Peyer's patch (tissue), 4 donors: ENCODE measurements around the gene OR4M1. TPM values are rescaled to one million over a fixed set of nuclear protein-coding genes. Genes with fewer than 3 reads are reported as not detected.
"Not testable (repeated sequence)": the region's sequence is repeated elsewhere in the genome, so short reads cannot be mapped to it uniquely, and the experiment has no call there.

ENCODE experiments used
- DNase-seq, 3 donors: peaks; one replicate each; pipeline ENCODE4 v3.0.0-alpha.2; 2017 to 2019
- H3K27ac ChIP-seq, 4 donors: fragments of 200-600 bp; sonication (generic); one replicate each; pipeline ENCODE4 v1.5.1; 2016 to 2019
- H3K27me3 ChIP-seq, 2 donors: fragments of 200-600 bp; sonication (generic); one replicate each; pipeline ENCODE4 v1.5.1; 2019
- H3K36me3 ChIP-seq, 3 donors: fragments of 200-600 bp; sonication (generic); one replicate each; pipeline ENCODE4 v1.5.1; 2016 to 2019
- H3K4me1 ChIP-seq, 4 donors: fragments of 200-600 bp; sonication (generic); one replicate each; pipeline ENCODE4 v1.5.1; 2016 to 2019
- H3K4me3 ChIP-seq, 4 donors: fragments of 200-600 bp; sonication (generic); 1 replicate in 3 of 4; 2 replicates in 1 of 4; pipeline ENCODE4 v1.5.1; 2016 to 2019; ENCODE audit warnings: mild to moderate bottlenecking in 1 of 4
- H3K9me3 ChIP-seq, 4 donors: fragments of 200-600 bp; sonication (generic); one replicate each; pipeline ENCODE4 v1.5.1; 2016 to 2019; ENCODE audit warnings: mild to moderate bottlenecking in 1 of 4
- POLR2A ChIP-seq, 2 donors: fragments of 450-650 bp; IDR thresholded peaks; one replicate each; pipeline ENCODE4 v1.5.1; 2017; ENCODE audit warnings: antibody characterized with exemption in 2 of 2, mild to moderate bottlenecking in 2 of 2, moderate library complexity in 2 of 2
- total RNA-seq, 4 donors: library from RNA; depleted of rRNA; stranded (reverse); fragments of >200 nt; gene quantifications; one replicate each; pipeline ENCODE4 v1.1.0, GENCODE V29; 2016
- TF ChIP-seq, protein P1 (sequence below), 6 experiments: fragments of 450-650 bp in 4 of 6; fragments of 200-600 bp in 2 of 6; sonication (generic) in 1 of 6; IDR thresholded peaks; one replicate each; pipeline ENCODE4 v1.5.1; 2017 to 2019; ENCODE audit warnings: antibody characterized with exemption in 6 of 6, mild to moderate bottlenecking in 3 of 6, moderate library complexity in 1 of 6

OR4M1 gene
- total RNA-seq: not detected

- DNase-seq, H3K4me3 ChIP-seq, H3K27ac ChIP-seq, H3K9me3 ChIP-seq, H3K4me1 ChIP-seq, H3K27me3 ChIP-seq, H3K36me3 ChIP-seq: not testable (repeated sequence)
Observed at GRCh38 chr14:19773204-19773603, at the start of gene OR4M1. TSS of gene OR4M1 (plus strand) at chr14:19773504. CDS start at chr14:19780323, 6,819 bp downstream.

DNA sequence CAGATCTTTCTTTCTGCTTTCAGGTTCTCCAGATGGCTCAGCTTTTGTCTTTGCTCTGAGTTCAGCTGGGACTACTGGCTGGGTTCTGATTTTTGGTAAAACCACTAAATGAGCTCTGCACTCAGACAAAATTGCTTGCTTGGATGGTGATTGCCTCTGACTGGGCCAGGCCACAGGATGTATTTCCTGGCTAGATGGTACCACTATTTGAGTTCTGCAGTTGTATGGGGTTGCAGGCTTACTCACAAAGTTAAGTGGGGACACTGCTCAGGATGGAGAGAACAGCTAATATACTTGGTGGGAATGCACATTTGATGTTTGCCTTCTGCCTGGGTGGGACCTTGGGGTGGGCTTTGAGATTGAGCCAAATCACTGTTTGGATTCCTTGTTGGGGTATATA lies 43.9 kb upstream of the OR4M1 start:
- H3K27me3 ChIP-seq: no peaks in the 10 kb centered on the region
- H3K27ac ChIP-seq: no peak overlapping the region
- TF ChIP-seq, protein P1, sequence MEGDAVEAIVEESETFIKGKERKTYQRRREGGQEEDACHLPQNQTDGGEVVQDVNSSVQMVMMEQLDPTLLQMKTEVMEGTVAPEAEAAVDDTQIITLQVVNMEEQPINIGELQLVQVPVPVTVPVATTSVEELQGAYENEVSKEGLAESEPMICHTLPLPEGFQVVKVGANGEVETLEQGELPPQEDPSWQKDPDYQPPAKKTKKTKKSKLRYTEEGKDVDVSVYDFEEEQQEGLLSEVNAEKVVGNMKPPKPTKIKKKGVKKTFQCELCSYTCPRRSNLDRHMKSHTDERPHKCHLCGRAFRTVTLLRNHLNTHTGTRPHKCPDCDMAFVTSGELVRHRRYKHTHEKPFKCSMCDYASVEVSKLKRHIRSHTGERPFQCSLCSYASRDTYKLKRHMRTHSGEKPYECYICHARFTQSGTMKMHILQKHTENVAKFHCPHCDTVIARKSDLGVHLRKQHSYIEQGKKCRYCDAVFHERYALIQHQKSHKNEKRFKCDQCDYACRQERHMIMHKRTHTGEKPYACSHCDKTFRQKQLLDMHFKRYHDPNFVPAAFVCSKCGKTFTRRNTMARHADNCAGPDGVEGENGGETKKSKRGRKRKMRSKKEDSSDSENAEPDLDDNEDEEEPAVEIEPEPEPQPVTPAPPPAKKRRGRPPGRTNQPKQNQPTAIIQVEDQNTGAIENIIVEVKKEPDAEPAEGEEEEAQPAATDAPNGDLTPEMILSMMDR (IDR thresholded peaks at IDR 0.05): no peak
- TF ChIP-seq POLR2A (IDR thresholded peaks at IDR 0.05): no peak
- H3K9me3 ChIP-seq: peaks cover 0 to 27% (median 3%) of the 10 kb centered on the region in 4 donors
- no peak overlapping the region for H3K4me3 ChIP-seq
- no peak for DNase-seq
- H3K4me1 ChIP-seq: no peaks in the 10 kb centered on the region
- no peaks in the 10 kb centered on the region for H3K36me3 ChIP-seq

DNA sequence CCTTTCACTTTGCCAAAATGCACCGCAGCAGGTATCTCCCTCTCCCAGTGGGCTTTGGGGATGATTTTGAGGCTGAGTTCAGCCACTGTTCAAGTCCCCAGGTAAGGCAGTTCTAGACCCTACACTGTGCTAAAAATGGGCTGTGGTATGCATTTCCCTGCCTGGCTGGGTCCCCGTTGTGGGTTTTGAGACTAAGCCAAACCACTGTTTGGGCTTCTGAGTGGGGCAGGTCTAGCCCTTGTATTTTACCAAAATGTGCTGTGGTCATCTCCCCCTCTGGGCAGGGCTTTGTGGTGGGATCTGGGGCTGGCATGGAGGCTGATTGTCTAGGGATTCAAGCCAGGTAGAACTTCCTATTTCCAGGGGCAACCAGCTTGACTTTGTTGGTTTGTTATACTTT lies 43.5 kb upstream of the OR4M1 start:
- Histone ChIP-seq H3K36me3 (no peaks in the 10 kb centered on the region), H3K27ac (no peak overlapping the region), H3K4me3 (no peak overlapping the region), H3K4me1 (no peaks in the 10 kb centered on the region), H3K9me3 (peaks cover 0 to 27% (median 3%) of the 10 kb centered on the region in 4 donors), H3K27me3 (no peaks in the 10 kb centered on the region)
- no peak for DNase-seq
- TF ChIP-seq, protein P1 (IDR thresholded peaks at IDR 0.05): no peak
- no peak for TF ChIP-seq POLR2A (IDR thresholded peaks at IDR 0.05)

- H3K27me3 ChIP-seq, H3K4me3 ChIP-seq, H3K36me3 ChIP-seq, DNase-seq, H3K27ac ChIP-seq, H3K4me1 ChIP-seq: not testable (repeated sequence)
- H3K9me3 ChIP-seq: peaks cover 0 to 16% (median 3%) of the 10 kb centered on the region in 4 donors
Observed at GRCh38 chr14:19733893-19734292, 39.4 kb upstream of the OR4M1 start.

- no peak for DNase-seq
- no peak within 1 kb of the TSS for H3K4me3 ChIP-seq
- no peaks in the 10 kb centered on the region for H3K27me3 ChIP-seq
- H3K36me3 ChIP-seq: no peaks in the 10 kb centered on the region
- H3K4me1 ChIP-seq: no peaks in the 10 kb centered on the region
- no peaks in the 10 kb centered on the region for H3K9me3 ChIP-seq
- TF ChIP-seq POLR2A (IDR thresholded peaks at IDR 0.05): no peak
- TF ChIP-seq, protein P1 (IDR thresholded peaks at IDR 0.05): no peak
- H3K27ac ChIP-seq: no peak within 1 kb of the TSS
Observed at GRCh38 chr14:19743256-19743655, 30.0 kb upstream of the OR4M1 start, which contains the start of gene OR4Q3. TSS of gene OR4Q3 (plus strand) at chr14:19743571.

DNA sequence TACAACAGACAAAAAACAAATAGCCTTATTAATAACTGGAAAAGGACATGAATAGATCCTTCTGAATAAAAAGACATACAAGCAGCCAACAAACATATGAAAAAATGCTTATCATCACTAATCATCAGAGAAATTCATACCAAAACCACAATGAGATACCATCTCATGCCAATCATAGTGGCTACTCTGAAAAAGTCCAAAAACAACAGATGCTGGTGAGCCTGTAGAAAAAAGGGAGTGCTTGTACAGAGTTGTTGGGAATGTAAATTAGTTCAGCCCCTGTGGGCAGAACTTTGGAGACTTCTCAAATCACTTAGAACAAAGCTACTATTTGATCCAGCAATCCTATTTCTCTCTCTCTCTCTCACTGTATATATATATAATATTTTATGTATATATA lies 21.0 kb upstream of the OR4M1 start:
- not testable (repeated sequence) for H3K27ac ChIP-seq, H3K4me3 ChIP-seq, DNase-seq, H3K36me3 ChIP-seq, H3K27me3 ChIP-seq, H3K9me3 ChIP-seq, H3K4me1 ChIP-seq

DNA sequence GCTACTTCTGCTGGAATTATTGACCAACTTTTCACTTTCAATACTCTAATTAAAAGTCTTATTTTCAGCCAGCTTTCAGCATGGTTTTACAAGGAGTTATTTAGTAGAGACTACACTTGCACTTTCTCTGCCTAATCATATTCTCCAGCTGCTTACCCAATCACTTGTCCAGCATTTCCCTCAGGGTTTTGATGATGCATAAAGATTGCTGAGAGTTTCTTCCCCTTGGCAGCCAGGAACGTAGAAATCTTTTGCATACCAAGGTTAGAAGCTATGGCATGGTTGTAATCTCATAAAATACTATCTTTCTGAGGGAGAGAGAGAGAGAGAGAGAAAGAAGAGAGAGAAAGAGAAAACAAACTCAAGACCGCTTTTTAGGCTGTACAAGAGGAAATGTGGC lies 19.1 kb upstream of the OR4M1 start:
- Histone ChIP-seq H3K27ac (no peak overlapping the region), H3K4me1 (no peaks in the 10 kb centered on the region), H3K4me3 (no peak overlapping the region), H3K36me3 (no peaks in the 10 kb centered on the region), H3K9me3 (no peaks in the 10 kb centered on the region), H3K27me3 (no peaks in the 10 kb centered on the region)
- TF ChIP-seq, protein P1 (IDR thresholded peaks at IDR 0.05): no peak
- no peak for DNase-seq

GRCh38 chr14:19771491-19771890 lies 1.8 kb upstream of the OR4M1 start:
- H3K27me3 ChIP-seq, H3K9me3 ChIP-seq, DNase-seq, H3K4me1 ChIP-seq, H3K36me3 ChIP-seq, H3K27ac ChIP-seq, H3K4me3 ChIP-seq: not testable (repeated sequence)
